Aorta (tissue), 5 donors: Measurements from ENCODE around the gene SLC22A5. TPM values are rescaled to one million over a fixed set of nuclear protein-coding genes. Genes with fewer than 3 reads are reported as not detected.
A peak's percentile ranks its signal among the peaks of the same experiment; 100 is the strongest.

Experiments
- ATAC-seq: fragments of 200-7000 bp; cut with Tn5 transposase; one replicate; pipeline ENCODE4 v1.9.1; 2022; ENCODE audit warnings: moderate library complexity; ENCODE audit not compliant: low FRiP score
- DNase-seq, 2 donors: peaks; one replicate each; pipeline ENCODE4 v3.0.0-alpha.2; 2020
- H3K27ac ChIP-seq, 2 donors: one replicate each; pipeline ENCODE4 v1.5.1; 2013; ENCODE audit warnings: low read length in 2 of 2, mild to moderate bottlenecking in 2 of 2, moderate library complexity in 2 of 2, control low read depth in 1 of 2, inconsistent platforms in 1 of 2, low read depth in 1 of 2
- H3K27me3 ChIP-seq, 2 donors: one replicate each; pipeline ENCODE4 v1.6.1; 2013; ENCODE audit warnings: control low read depth in 1 of 2, low read length in 1 of 2, mild to moderate bottlenecking in 1 of 2, moderate library complexity in 1 of 2; ENCODE audit not compliant: insufficient read depth in 2 of 2, control insufficient read depth in 1 of 2
- H3K36me3 ChIP-seq, 2 donors: one replicate each; pipeline ENCODE4 v1.6.1; 2013; ENCODE audit warnings: control low read depth in 1 of 2, low read length in 1 of 2, mild to moderate bottlenecking in 1 of 2; ENCODE audit not compliant: insufficient read depth in 2 of 2, control insufficient read depth in 1 of 2
- H3K4me1 ChIP-seq, 2 donors: one replicate each; pipeline ENCODE4 v1.6.1; 2013; ENCODE audit warnings: low read length in 2 of 2, control low read depth in 1 of 2, mild to moderate bottlenecking in 1 of 2, moderate library complexity in 1 of 2; ENCODE audit not compliant: insufficient read depth in 2 of 2, control insufficient read depth in 1 of 2
- H3K4me3 ChIP-seq, 2 donors: one replicate each; pipeline ENCODE4 v1.5.1; 2013; ENCODE audit warnings: low read length in 2 of 2, control low read depth in 1 of 2, mild to moderate bottlenecking in 1 of 2
- H3K9me3 ChIP-seq: one replicate; pipeline ENCODE4 v1.6.1; 2013; ENCODE audit warnings: mild to moderate bottlenecking, low read length; ENCODE audit not compliant: control insufficient read depth
- WGBS, 2 donors: extraction: QIAGEN DNeasy Blood & Tissue Kit; methylation state at CpG; one replicate each; pipeline ENCODE4 v1.1.7; 2013; 5-methylcytosine and 5-hydroxymethylcytosine counted together
- intact Hi-C, 2 donors: fragments of 100-400 bp; cut with DNase I; formaldehyde crosslinking; loops; one replicate each; pipeline versions ENCODE4 v1.14.2 to v1.15.0; 2022
- polyA plus RNA-seq, 2 donors: library from polyadenylated mRNA; stranded (reverse); fragments of 200-250 nt; gene quantifications; one replicate each; pipeline ENCODE4 v1.2.3, GENCODE V29; 2013
- total RNA-seq, 2 donors: library from RNA; stranded (reverse); fragmentation: NEBNext Ultra II Directional; extraction: Animal tissue kit (Norgen Biotek cat#: 25700); gene quantifications; one replicate each; pipeline ENCODE4 v1.2.1, GENCODE V29; 2021
- donor health status: healthy with polysubstance abuse.
- donor health status: Bipolar disorder and iron deficiency.
- donor health status: DM: no; HTN: no; CAD: no.
- donor health status: DM: no; HTN: no; CAD: no.
- donor health status: DM: yes; HTN: yes; CAD: no.

Gene SLC22A5
- total and polyA plus RNA-seq, 4 donors, result 7.6 to 14.4 (median 8.8) TPM

- H3K4me1 ChIP-seq, result peaks cover 1 to 3% of the 10 kb centered on the region in 2 donors
- peak; percentile 37 for ATAC-seq
- H3K4me3 ChIP-seq, result no peak overlapping the region
Observed at GRCh38 chr5:132388244-132389050, 18.9 kb downstream of the SLC22A5 start.

DNA sequence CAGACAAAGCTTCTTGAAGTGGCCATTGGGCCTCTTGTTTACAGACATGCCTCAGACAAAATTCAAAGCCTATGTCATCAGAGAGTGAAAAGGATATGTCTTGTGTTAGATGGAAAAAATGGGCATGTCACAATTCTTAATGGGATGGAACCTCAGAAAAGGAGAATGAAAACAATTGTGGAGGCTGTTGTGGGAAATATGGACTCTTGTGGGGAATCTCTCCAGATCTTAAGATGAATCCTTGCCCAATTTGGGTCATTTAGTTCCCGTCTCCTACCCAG, 19.5 kb downstream of the SLC22A5 start:
- Histone ChIP-seq H3K4me3 (no peak overlapping the region), H3K27ac (peak overlapping the region; percentile 67 to 87), H3K9me3 (no peaks in the 10 kb centered on the region), H3K4me1 (peaks cover 1 to 3% of the 10 kb centered on the region in 2 donors), H3K36me3 (no peaks in the 10 kb centered on the region), H3K27me3 (no peaks in the 10 kb centered on the region)
- no peak for ATAC-seq
- intact Hi-C loops, result loop anchor here in 1 of 2 donors (2.0 to 10.0 kb wide), 3 partner anchors 22 to 326 kb away; no protein-coding TSS in a partner anchor
- WGBS, 2 donors, result 94 to 100% methylated on average over 1 of the region's 1 CpG
- no peak for DNase-seq

More at GRCh38 chr5:132388244-132389050, 18.9 kb downstream of the SLC22A5 start:
- DNase-seq, result peak in 1 of 2 donors; percentile 57
- WGBS, 2 donors, result 20% methylated on average over 8 of the region's 8 CpGs
- Histone ChIP-seq H3K27ac (peak overlapping the region; percentile 67 to 96), H3K27me3 (no peaks in the 10 kb centered on the region), H3K9me3 (no peaks in the 10 kb centered on the region), H3K36me3 (no peaks in the 10 kb centered on the region)
- intact Hi-C loops, result loop anchor here in 1 of 2 donors (2.0 to 10.0 kb wide), 3 partner anchors 22 to 326 kb away; no protein-coding TSS in a partner anchor

- no peak overlapping the region for H3K4me3 ChIP-seq
- peak; percentile 62 for ATAC-seq
Observed at GRCh38 chr5:132389585-132390286, 20.2 kb downstream of the SLC22A5 start.

GRCh38 chr5:132391247-132391646, 21.7 kb downstream of the SLC22A5 start:
- ATAC-seq (no peak), DNase-seq (no peak)
- H3K36me3 ChIP-seq, result peaks cover 0 to 4% of the 10 kb centered on the region in 2 donors
- H3K27ac ChIP-seq, result no peak overlapping the region
- intact Hi-C loops, result loop anchor here in 1 of 2 donors (2.0 kb wide), 1 partner anchor 20 kb away; no protein-coding TSS in a partner anchor
- WGBS, 2 donors, result 73 to 74% methylated on average over 5 of the region's 5 CpGs
- no peaks in the 10 kb centered on the region for H3K27me3 ChIP-seq
- H3K4me1 ChIP-seq, result peaks cover 1 to 3% of the 10 kb centered on the region in 2 donors
- H3K4me3 ChIP-seq, result no peak overlapping the region
- H3K9me3 ChIP-seq, result no peaks in the 10 kb centered on the region

More at GRCh38 chr5:132389585-132390286, 20.2 kb downstream of the SLC22A5 start:
- WGBS, 2 donors, result 86 to 87% methylated on average over 10 of the region's 10 CpGs
- Histone ChIP-seq H3K27me3 (no peaks in the 10 kb centered on the region), H3K9me3 (no peaks in the 10 kb centered on the region), H3K27ac (peak overlapping the region in 1 of 2 donors; percentile 46), H3K36me3 (no peaks in the 10 kb centered on the region), H3K4me1 (peaks cover 1 to 3% of the 10 kb centered on the region in 2 donors)
- DNase-seq, result peak; percentile 85 to 88
- intact Hi-C loops, result loop anchor here (2.0 to 10.0 kb wide), 3 partner anchors 21 to 325 kb away; no protein-coding TSS in a partner anchor

DNA sequence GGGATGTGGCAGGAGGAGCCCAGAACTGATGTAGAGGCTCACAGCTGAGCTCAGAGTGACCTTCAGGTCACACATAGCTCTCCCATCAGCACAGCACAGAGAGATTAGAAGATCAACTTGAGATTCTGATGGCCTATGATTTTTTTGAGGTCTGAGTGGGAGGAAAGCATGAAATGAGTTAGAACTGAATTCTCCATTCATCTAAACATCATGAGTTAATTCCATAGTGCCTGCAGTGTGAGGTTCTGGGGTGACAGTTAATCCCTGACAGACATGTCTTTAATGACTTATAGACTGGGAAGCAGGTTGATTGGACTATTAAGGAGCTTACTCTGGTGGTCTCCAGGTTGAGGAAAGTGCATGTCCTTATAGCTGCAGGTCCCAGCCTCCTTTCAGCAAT, 22.4 kb downstream of the SLC22A5 start:
- ATAC-seq, result no peak
- Histone ChIP-seq H3K4me3 (no peak overlapping the region), H3K27me3 (no peaks in the 10 kb centered on the region), H3K9me3 (no peaks in the 10 kb centered on the region), H3K4me1 (peaks cover 1 to 3% of the 10 kb centered on the region in 2 donors), H3K36me3 (peaks cover 0 to 4% of the 10 kb centered on the region in 2 donors), H3K27ac (no peak overlapping the region)
- no peak for DNase-seq
- intact Hi-C loops, result loop anchor here in 1 of 2 donors (2.0 kb wide), 1 partner anchor 19 kb away; no protein-coding TSS in a partner anchor

DNA sequence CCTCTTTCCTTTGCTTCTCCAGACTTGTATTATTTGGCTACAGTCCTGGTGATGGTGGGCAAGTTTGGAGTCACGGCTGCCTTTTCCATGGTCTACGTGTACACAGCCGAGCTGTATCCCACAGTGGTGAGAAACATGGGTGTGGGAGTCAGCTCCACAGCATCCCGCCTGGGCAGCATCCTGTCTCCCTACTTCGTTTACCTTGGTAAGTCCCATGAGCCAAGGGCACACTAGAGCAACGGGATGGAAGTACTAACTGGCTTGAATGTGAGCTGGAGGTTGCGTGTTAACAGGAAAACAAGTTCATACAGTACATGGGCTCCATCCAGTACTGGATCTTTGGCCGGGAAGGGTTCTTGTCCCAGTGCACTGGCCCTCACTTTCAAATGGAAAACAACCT, 22.9 kb downstream of the SLC22A5 start:
- Histone ChIP-seq H3K9me3 (no peaks in the 10 kb centered on the region), H3K36me3 (peaks cover 0 to 4% of the 10 kb centered on the region in 2 donors), H3K4me1 (peaks cover 1 to 3% of the 10 kb centered on the region in 2 donors), H3K27me3 (no peaks in the 10 kb centered on the region), H3K27ac (no peak overlapping the region), H3K4me3 (no peak overlapping the region)
- 75 to 81% methylated on average over 8 of the region's 8 CpGs for WGBS, 2 donors
- ATAC-seq, result no peak
- intact Hi-C loops, result no loop called here
- DNase-seq, result no peak

DNA sequence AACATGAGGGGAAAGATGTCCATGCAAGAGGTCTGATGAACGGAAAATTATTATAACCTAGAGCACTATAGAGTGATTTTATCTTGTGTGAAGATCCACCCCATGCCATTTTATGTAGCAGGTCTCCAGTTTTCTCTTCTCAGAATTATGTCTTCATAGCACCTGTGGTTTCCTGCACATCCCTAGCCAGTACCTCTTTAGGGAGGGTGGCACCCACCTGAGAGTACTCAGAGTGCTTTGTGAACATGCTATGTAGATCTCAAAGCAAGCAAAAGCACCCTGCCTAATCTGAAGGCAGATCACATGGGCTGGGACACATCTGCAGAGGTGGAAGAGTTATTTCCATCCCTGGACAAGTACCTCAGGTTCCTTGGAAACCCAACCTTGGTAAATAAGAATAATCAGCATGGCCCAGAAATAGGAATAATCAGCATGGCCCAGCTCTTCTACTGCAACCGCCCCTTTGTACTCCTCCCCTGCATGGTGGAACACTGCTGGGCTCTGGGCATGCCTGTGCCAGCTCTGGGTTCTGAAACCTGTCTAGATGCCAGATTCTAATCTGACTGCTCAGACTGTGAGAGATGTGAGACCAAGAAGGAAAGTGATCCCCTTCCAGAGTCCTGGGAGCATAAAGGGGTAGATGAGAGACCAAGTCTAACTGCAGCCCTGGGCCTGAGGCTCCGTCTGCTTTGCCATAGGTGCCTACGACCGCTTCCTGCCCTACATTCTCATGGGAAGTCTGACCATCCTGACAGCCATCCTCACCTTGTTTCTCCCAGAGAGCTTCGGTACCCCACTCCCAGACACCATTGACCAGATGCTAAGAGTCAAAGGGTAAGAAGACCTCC, 23.7 kb downstream of the SLC22A5 start:
- no peak overlapping the region for H3K4me3 ChIP-seq
- WGBS, 2 donors, result 58 to 61% methylated on average over 6 of the region's 6 CpGs
- intact Hi-C loops, result no loop called here

DNA sequence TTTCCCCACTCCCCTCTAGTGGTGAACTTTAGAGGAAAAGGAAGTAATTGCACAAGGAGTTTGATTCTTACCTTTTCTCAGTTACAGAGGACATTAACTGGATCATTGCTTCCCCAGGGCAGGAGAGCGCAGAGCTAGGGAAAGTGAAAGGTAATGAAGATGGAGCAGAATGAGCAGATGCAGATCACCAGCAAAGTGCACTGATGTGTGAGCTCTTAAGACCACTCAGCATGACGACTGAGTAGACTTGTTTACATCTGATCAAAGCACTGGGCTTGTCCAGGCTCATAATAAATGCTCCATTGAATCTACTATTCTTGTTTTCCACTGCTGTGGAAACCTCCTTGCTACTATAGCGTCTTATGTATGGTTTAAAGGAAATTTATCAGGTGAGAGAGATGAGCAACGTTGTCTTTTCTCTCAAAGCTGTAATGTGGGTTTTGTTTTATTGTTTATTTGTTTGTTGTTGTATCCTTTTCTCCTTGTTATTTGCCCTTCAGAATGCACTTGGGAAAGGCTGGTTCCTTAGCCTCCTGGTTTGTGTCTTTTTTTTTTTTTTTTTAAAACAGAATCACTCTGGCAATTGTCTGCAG, 25.3 kb downstream of the SLC22A5 start:
- H3K4me3 ChIP-seq, result no peak overlapping the region
- 79 to 81% methylated on average over 4 of the region's 4 CpGs for WGBS, 2 donors
- no peak overlapping the region for H3K27ac ChIP-seq
- DNase-seq (no peak), ATAC-seq (no peak)
- peaks cover 0 to 4% of the 10 kb centered on the region in 2 donors for H3K36me3 ChIP-seq
- H3K27me3 ChIP-seq, result no peaks in the 10 kb centered on the region
- H3K9me3 ChIP-seq, result no peaks in the 10 kb centered on the region
- intact Hi-C loops, result no loop called here
- no peaks in the 10 kb centered on the region for H3K4me1 ChIP-seq

More for the DNA sequence above, 23.7 kb downstream of the SLC22A5 start:
- no peaks in the 10 kb centered on the region for H3K9me3 ChIP-seq
- no peak for DNase-seq
- H3K27me3 ChIP-seq, result no peaks in the 10 kb centered on the region
- peaks cover 0 to 4% of the 10 kb centered on the region in 2 donors for H3K36me3 ChIP-seq
- H3K27ac ChIP-seq, result no peak overlapping the region
- H3K4me1 ChIP-seq, result peaks cover 1 to 3% of the 10 kb centered on the region in 2 donors
- no peak for ATAC-seq
